GM18526 (cell line): ENCODE data around the gene RRP8.

Experiments
- POLR2A ChIP-seq: IDR thresholded peaks from 3 replicates; pipeline ENCODE4 v1.6.1; 2011; ENCODE audit not compliant: insufficient read length; ENCODE audit errors: extremely low read depth

RRP8 gene

GRCh38 chr11:6601041-6601461 is 2.4 kb downstream of the RRP8 start:
- no peak for TF ChIP-seq POLR2A

GRCh38 chr11:6599881-6600390 is 3.5 kb downstream of the RRP8 start:
- TF ChIP-seq POLR2A: no peak

- no peak for TF ChIP-seq POLR2A
Observed at GRCh38 chr11:6599449-6599848, 4.0 kb downstream of the RRP8 start.

GRCh38 chr11:6598555-6598954 is 4.9 kb downstream of the RRP8 start:
- TF ChIP-seq POLR2A: no peak

GRCh38 chr11:6596239-6596877 is 7.1 kb downstream of the RRP8 start:
- no peak for TF ChIP-seq POLR2A

GRCh38 chr11:6594142-6594768 is 9.2 kb downstream of the RRP8 start:
- no peak for TF ChIP-seq POLR2A

GRCh38 chr11:6588018-6588417 is 15.4 kb downstream of the RRP8 start:
- TF ChIP-seq POLR2A: no peak

- no peak for TF ChIP-seq POLR2A
Observed at GRCh38 chr11:6587360-6587953, 16.0 kb downstream of the RRP8 start.

- no peak for TF ChIP-seq POLR2A
Observed at GRCh38 chr11:6586434-6587359, 16.7 kb downstream of the RRP8 start.

- no peak for TF ChIP-seq POLR2A
Observed at GRCh38 chr11:6584528-6584927, 18.9 kb downstream of the RRP8 start.

- TF ChIP-seq POLR2A: no peak
Observed at GRCh38 chr11:6583584-6583983, 19.8 kb downstream of the RRP8 start.

- no peak for TF ChIP-seq POLR2A
Observed at GRCh38 chr11:6579681-6580080, 23.7 kb downstream of the RRP8 start.

- no peak for TF ChIP-seq POLR2A
Observed at GRCh38 chr11:6578134-6578533, 25.3 kb downstream of the RRP8 start.

GRCh38 chr11:6576471-6577373 is 26.7 kb downstream of the RRP8 start:
- no peak for TF ChIP-seq POLR2A

GRCh38 chr11:6574816-6575715 is 28.4 kb downstream of the RRP8 start:
- no peak for TF ChIP-seq POLR2A
